ENCODE measurements around the gene DGCR8.

GRCh38 chr22:20132686-20133246 lies 52.7 kb downstream of the DGCR8 start:
- TF ChIP-seq SUZ12 (IDR thresholded peaks at IDR 0.05): no peak
- no peak for TF ChIP-seq SP1 (IDR thresholded peaks at IDR 0.05)
- no peak for TF ChIP-seq NFRKB (IDR thresholded peaks at IDR 0.05)
- no peak for TF ChIP-seq LEF1 (IDR thresholded peaks at IDR 0.05; ENCODE audit: borderline replicate concordance)
- TF ChIP-seq ELF4 (IDR thresholded peaks at IDR 0.05): no peak
- TF ChIP-seq BHLHE40 (IDR thresholded peaks at IDR 0.05; ENCODE audit: borderline replicate concordance): no peak
- TF ChIP-seq, protein P1, sequence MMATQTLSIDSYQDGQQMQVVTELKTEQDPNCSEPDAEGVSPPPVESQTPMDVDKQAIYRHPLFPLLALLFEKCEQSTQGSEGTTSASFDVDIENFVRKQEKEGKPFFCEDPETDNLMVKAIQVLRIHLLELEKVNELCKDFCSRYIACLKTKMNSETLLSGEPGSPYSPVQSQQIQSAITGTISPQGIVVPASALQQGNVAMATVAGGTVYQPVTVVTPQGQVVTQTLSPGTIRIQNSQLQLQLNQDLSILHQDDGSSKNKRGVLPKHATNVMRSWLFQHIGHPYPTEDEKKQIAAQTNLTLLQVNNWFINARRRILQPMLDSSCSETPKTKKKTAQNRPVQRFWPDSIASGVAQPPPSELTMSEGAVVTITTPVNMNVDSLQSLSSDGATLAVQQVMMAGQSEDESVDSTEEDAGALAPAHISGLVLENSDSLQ (IDR thresholded peaks at IDR 0.05): no peak
